GM19468 (cell line): ENCODE measurements around the gene TRIP12.
"Not testable (repeated sequence)": the region's sequence is repeated elsewhere in the genome, so short reads cannot be mapped to it uniquely, and the experiment has no call there.

Experiments used
- ATAC-seq: cut with Tn5 transposase; IDR thresholded peaks from one replicate; pipeline ENCODE4 v1.9.1; 2021; ENCODE audit warnings: mild to moderate bottlenecking, moderate library complexity, moderate number of reproducible peaks; ENCODE audit not compliant: unreplicated experiment; ENCODE audit errors: extremely low read depth

The TRIP12 gene

GRCh38 chr2:229838729-229839128, 83.1 kb downstream of the TRIP12 start:
- ATAC-seq: no peak

GRCh38 chr2:229836847-229837246, 85.0 kb downstream of the TRIP12 start:
- ATAC-seq: no peak

GRCh38 chr2:229835596-229836283, 86.1 kb downstream of the TRIP12 start:
- ATAC-seq: no peak

- not testable (repeated sequence) for ATAC-seq
These were observed 87.4 kb downstream of the TRIP12 start for GRCh38 chr2:229834368-229834767.

- no peak for ATAC-seq
These were observed 89.3 kb downstream of the TRIP12 start for GRCh38 chr2:229832510-229832898.

- no peak for ATAC-seq
These were observed 89.9 kb downstream of the TRIP12 start for GRCh38 chr2:229831805-229832509.

GRCh38 chr2:229825476-229825875, 96.3 kb downstream of the TRIP12 start:
- no peak for ATAC-seq

- ATAC-seq: no peak
These were observed 100.5 kb downstream of the TRIP12 start for GRCh38 chr2:229821316-229821715.

GRCh38 chr2:229818230-229818629, 103.6 kb downstream of the TRIP12 start:
- ATAC-seq: no peak

- ATAC-seq: no peak
These were observed 106.0 kb downstream of the TRIP12 start for GRCh38 chr2:229815858-229816257.

GRCh38 chr2:229815342-229815741, 106.5 kb downstream of the TRIP12 start:
- no peak for ATAC-seq

GRCh38 chr2:229810786-229811185, 111.0 kb downstream of the TRIP12 start:
- ATAC-seq: no peak

GRCh38 chr2:229805559-229805958, 116.2 kb downstream of the TRIP12 start:
- ATAC-seq: no peak

- ATAC-seq: no peak
These were observed 119.0 kb downstream of the TRIP12 start for GRCh38 chr2:229802785-229803184.

- ATAC-seq: no peak
These were observed 120.6 kb downstream of the TRIP12 start for GRCh38 chr2:229800997-229801754.

GRCh38 chr2:229798446-229799155, 123.2 kb downstream of the TRIP12 start:
- ATAC-seq: no peak

GRCh38 chr2:229795058-229795457, 126.8 kb downstream of the TRIP12 start:
- ATAC-seq: no peak

- no peak for ATAC-seq
These were observed 127.2 kb downstream of the TRIP12 start for GRCh38 chr2:229794636-229795035.

GRCh38 chr2:229786289-229786688, 135.5 kb downstream of the TRIP12 start:
- not testable (repeated sequence) for ATAC-seq

GRCh38 chr2:229784791-229785190, 137.0 kb downstream of the TRIP12 start:
- no peak for ATAC-seq
